ENCODE results near the gene TSPAN3. TPM values are rescaled to one million over a fixed set of nuclear protein-coding genes. Genes with fewer than 3 reads are reported as not detected.
A peak's percentile ranks its signal among the peaks of the same experiment; 100 is the strongest.

TSPAN3 gene
- total and polyA plus RNA-seq, 8 donors = 71.6 to 173 (median 89.2) TPM

DNA sequence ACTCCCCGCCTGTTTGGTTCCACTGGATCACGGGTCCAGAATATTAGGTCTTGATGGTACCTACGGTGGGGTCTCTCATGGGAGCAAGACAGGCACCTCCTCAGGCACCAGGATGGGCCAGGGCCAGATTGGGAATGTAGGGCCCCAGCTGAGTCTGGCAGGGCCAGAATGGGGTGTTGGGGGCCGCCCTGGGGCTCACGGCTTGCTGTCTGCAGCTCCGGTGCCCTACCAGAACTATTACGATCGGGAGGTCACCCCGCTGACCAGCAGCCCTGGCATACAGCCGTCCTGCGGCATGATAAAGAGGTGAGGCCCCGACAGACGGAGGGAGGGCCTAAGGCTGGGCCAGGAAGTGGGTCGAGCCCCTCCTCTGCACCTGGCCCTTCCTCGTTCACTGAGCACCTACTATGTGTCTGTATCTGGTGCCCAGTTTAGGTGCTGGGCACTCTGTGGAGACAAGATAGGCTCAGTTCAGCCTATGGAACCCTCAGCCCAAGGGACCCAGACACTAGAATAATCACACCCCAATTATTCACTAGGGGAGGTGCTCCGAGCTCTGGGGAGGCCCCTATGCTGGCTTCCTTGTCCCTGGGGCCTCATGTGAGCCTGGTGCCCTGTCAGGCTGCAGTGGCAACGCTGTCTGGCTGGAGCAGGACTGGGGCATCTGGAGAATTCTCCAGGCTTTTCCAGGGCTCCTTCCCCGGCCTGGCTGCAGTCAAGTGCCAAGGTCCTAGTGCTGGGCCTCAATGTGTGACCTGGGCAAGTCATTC lies 38.1 kb downstream of the TSPAN3 start:
- no peaks in the 10 kb centered on the region for H3K27me3 ChIP-seq
- H3K4me3 ChIP-seq = no peak overlapping the region
- H3K27ac ChIP-seq = no peak overlapping the region
- peaks cover 0 to 4% (median 3%) of the 10 kb centered on the region in 3 donors for H3K4me1 ChIP-seq
- intact Hi-C loops (cut with DNase I) = no loop called here
- peak in 5 of 6 donors; percentile 2 to 51 (median 18) for DNase-seq
- no peak for ATAC-seq
- WGBS, 2 donors = 70 to 78% methylated on average over 18 of the region's 18 CpGs
- TF ChIP-seq, protein P1, sequence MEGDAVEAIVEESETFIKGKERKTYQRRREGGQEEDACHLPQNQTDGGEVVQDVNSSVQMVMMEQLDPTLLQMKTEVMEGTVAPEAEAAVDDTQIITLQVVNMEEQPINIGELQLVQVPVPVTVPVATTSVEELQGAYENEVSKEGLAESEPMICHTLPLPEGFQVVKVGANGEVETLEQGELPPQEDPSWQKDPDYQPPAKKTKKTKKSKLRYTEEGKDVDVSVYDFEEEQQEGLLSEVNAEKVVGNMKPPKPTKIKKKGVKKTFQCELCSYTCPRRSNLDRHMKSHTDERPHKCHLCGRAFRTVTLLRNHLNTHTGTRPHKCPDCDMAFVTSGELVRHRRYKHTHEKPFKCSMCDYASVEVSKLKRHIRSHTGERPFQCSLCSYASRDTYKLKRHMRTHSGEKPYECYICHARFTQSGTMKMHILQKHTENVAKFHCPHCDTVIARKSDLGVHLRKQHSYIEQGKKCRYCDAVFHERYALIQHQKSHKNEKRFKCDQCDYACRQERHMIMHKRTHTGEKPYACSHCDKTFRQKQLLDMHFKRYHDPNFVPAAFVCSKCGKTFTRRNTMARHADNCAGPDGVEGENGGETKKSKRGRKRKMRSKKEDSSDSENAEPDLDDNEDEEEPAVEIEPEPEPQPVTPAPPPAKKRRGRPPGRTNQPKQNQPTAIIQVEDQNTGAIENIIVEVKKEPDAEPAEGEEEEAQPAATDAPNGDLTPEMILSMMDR (IDR thresholded peaks at IDR 0.05) = no peak
- H3K9me3 ChIP-seq = no peaks in the 10 kb centered on the region
- H3K36me3 ChIP-seq = no peaks in the 10 kb centered on the region
- no peak for FAIRE-seq

- WGBS, 2 donors = 72 to 73% methylated on average over 22 of the region's 22 CpGs
- intact Hi-C loops (cut with DNase I) = no loop called here
- Histone ChIP-seq H3K9me3 (no peaks in the 10 kb centered on the region), H3K36me3 (no peaks in the 10 kb centered on the region), H3K27me3 (no peaks in the 10 kb centered on the region), H3K27ac (no peak overlapping the region), H3K4me1 (peaks cover 0 to 4% (median 3%) of the 10 kb centered on the region in 3 donors), H3K4me3 (no peak overlapping the region)
- no peak for ATAC-seq
- peak; percentile 2 to 67 (median 20) for DNase-seq
- FAIRE-seq = no peak
- TF ChIP-seq, protein P1 (IDR thresholded peaks at IDR 0.05) = no peak
These were observed 38.8 kb downstream of the TSPAN3 start for GRCh38 chr15:77032052-77032646.

DNA sequence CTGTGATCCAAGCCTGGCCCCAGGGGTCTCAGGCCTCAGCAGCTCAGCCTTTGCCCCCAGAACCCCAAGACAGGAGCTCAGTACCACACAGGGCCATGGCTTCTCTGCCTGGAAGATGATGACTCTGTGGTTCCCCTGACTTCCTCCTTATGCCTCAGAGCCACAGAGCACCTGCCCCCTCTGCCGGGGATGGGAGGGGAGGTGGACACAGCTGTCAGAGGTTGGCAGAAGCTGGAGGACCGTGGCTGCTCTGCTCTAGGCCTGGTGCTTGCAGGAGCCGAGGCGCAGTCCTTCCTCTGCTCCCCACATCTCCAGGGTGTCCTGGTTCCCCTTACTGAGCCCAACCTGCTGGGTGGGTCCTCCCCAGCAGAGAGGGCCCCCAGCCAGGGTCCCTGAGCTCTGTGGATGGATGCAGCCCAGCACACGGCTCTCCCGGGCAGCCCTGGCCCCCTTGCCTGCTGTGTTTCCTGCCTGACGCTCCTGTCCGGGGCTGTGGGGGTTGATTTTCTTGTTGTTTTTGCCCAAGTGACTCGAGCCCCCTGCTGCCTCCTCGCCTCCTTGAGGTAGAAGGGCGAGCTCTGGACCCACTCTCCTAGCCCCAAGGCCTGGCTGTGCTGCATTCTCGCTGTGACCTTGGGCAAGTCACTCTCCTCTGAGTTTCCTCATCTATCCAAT lies 39.4 kb downstream of the TSPAN3 start:
- no peak for FAIRE-seq
- Histone ChIP-seq H3K4me1 (peaks cover 0 to 4% (median 3%) of the 10 kb centered on the region in 3 donors), H3K27ac (no peak overlapping the region)

GRCh38 chr15:77030928-77031375 lies 40.0 kb downstream of the TSPAN3 start:
- Histone ChIP-seq H3K27ac (no peak overlapping the region), H3K4me1 (peaks cover 0 to 4% (median 3%) of the 10 kb centered on the region in 3 donors), H3K36me3 (no peaks in the 10 kb centered on the region), H3K4me3 (no peak overlapping the region), H3K9me3 (no peaks in the 10 kb centered on the region), H3K27me3 (no peaks in the 10 kb centered on the region)
- intact Hi-C loops (cut with DNase I) = no loop called here
- TF ChIP-seq, protein P1 (IDR thresholded peaks at IDR 0.05) = no peak
- DNase-seq (peak; percentile 1 to 58 (median 18)), FAIRE-seq (no peak), ATAC-seq (no peak)
- 82 to 87% methylated on average over 10 of the region's 10 CpGs for WGBS, 2 donors

More for the DNA sequence above, 39.4 kb downstream of the TSPAN3 start:
- TF ChIP-seq, protein P1 (IDR thresholded peaks at IDR 0.05) = no peak
- Histone ChIP-seq H3K36me3 (no peaks in the 10 kb centered on the region), H3K4me3 (no peak overlapping the region), H3K27me3 (no peaks in the 10 kb centered on the region), H3K9me3 (no peaks in the 10 kb centered on the region)
- intact Hi-C loops (cut with DNase I) = no loop called here
- ATAC-seq (no peak), DNase-seq (peak; percentile 1 to 53 (median 13))
- WGBS, 2 donors = 74 to 79% methylated on average over 12 of the region's 12 CpGs

Measured in pancreas (tissue), 10 donors.